OCI-LY1 (cell line): ENCODE data around the gene ERN1.

ENCODE experiments used
- H2AFZ ChIP-seq: fragments of 200-600 bp; sonication (generic), shearing (Covaris generic); 2 replicates; pipeline ENCODE4 v1.6.0; 2014; ENCODE audit warnings: antibody characterized with exemption, mild to moderate bottlenecking, low read length
- H3F3A ChIP-seq: fragments of 200-600 bp; sonication (generic), shearing (Covaris generic); 2 replicates; pipeline ENCODE4 v1.6.0; 2014; ENCODE audit warnings: mild to moderate bottlenecking, antibody characterized with exemption, low read length, moderate library complexity; ENCODE audit not compliant: insufficient read depth
- H3K27ac ChIP-seq: fragments of 200-600 bp; sonication (generic); 2 replicates; pipeline ENCODE4 v1.5.1; 2014; ENCODE audit warnings: low read length, mixed run types, mild to moderate bottlenecking, low read depth; ENCODE audit not compliant: poor library complexity, severe bottlenecking
- H3K27me3 ChIP-seq: fragments of 200-600 bp; sonication (generic); 2 replicates; pipeline ENCODE4 v1.6.0; 2014; ENCODE audit warnings: antibody characterized with exemption, mild to moderate bottlenecking, low read length, moderate library complexity; ENCODE audit not compliant: insufficient read depth
- H3K36me3 ChIP-seq: fragments of 200-600 bp; sonication (generic); 2 replicates; pipeline ENCODE4 v1.6.1; 2014; ENCODE audit warnings: mild to moderate bottlenecking, antibody characterized with exemption, low read length, moderate library complexity, mixed read lengths; ENCODE audit not compliant: insufficient read depth
- H3K4me1 ChIP-seq: fragments of 200-600 bp; sonication (generic); 2 replicates; pipeline ENCODE4 v1.5.1; 2014; ENCODE audit warnings: mild to moderate bottlenecking, low read length, moderate library complexity; ENCODE audit not compliant: insufficient read depth, severe bottlenecking
- H3K4me2 ChIP-seq: fragments of 200-600 bp; sonication (generic), shearing (Covaris generic); 2 replicates; pipeline ENCODE4 v1.6.1; 2014; ENCODE audit warnings: low read length
- H3K4me3 ChIP-seq: fragments of 200-600 bp; sonication (generic); 2 replicates; pipeline ENCODE4 v1.5.1; 2014; ENCODE audit warnings: low read length, low read depth, mild to moderate bottlenecking, mixed read lengths; ENCODE audit not compliant: poor library complexity, severe bottlenecking
- H3K79me2 ChIP-seq: fragments of 200-600 bp; shearing (Covaris generic); 2 replicates; pipeline ENCODE4 v1.6.1; 2016; ENCODE audit warnings: mixed run types, low read length, mixed read lengths; ENCODE audit not compliant: insufficient read depth
- H3K9ac ChIP-seq: fragments of 200-600 bp; sonication (generic), shearing (Covaris generic); 2 replicates; pipeline ENCODE4 v1.6.1; 2014; ENCODE audit warnings: mild to moderate bottlenecking, low read length, mixed read lengths
- H3K9me2 ChIP-seq: fragments of 200-600 bp; sonication (generic), shearing (Covaris generic); 2 replicates; pipeline ENCODE4 v1.6.1; 2014; ENCODE audit warnings: low read depth, mild to moderate bottlenecking, low read length, mixed read lengths
- H3K9me3 ChIP-seq: fragments of 200-600 bp; shearing (Covaris generic); 2 replicates; pipeline ENCODE4 v1.6.1; 2014; ENCODE audit warnings: low read length, mixed read lengths
- H4K20me1 ChIP-seq: fragments of 200-600 bp; sonication (generic), shearing (Covaris generic); 2 replicates; pipeline ENCODE4 v1.6.0; 2016; ENCODE audit warnings: mild to moderate bottlenecking, low read length; ENCODE audit not compliant: insufficient read depth
- CTCF ChIP-seq: fragments of 200-600 bp; sonication (generic), shearing (Covaris generic); IDR thresholded peaks from 2 replicates; pipeline ENCODE4 v1.5.1; 2017; ENCODE audit warnings: mild to moderate bottlenecking, antibody characterized with exemption, low read length, moderate library complexity, mixed read lengths
- EZH2 ChIP-seq: fragments of 200-600 bp; sonication (generic), shearing (Covaris generic); IDR thresholded peaks from 2 replicates; pipeline ENCODE4 v1.8.0; 2017; ENCODE audit warnings: borderline replicate concordance, mixed run types, mild to moderate bottlenecking, antibody characterized with exemption, low read length, moderate library complexity, mixed read lengths

Gene ERN1

GRCh38 chr17:64064331-64064730, 65.6 kb downstream of the ERN1 start:
- H2AFZ ChIP-seq = no peak overlapping the region
- no peak overlapping the region for H3K4me2 ChIP-seq
- TF ChIP-seq CTCF (no peak), EZH2 (no peak)
- H3K79me2 ChIP-seq = no peaks in the 10 kb centered on the region
- no peaks in the 10 kb centered on the region for H3K27me3 ChIP-seq
- no peaks in the 10 kb centered on the region for H3F3A ChIP-seq
- H3K9me2 ChIP-seq = no peaks in the 10 kb centered on the region
- H3K9me3 ChIP-seq = peaks cover 7% of the 10 kb centered on the region; the same call in 1 of the 2 replicates
- no peak overlapping the region for H3K9ac ChIP-seq
- H3K4me1 ChIP-seq = peaks cover 13% of the 10 kb centered on the region
- H3K36me3 ChIP-seq = peaks cover 5% of the 10 kb centered on the region; the same call in 1 of the 2 replicates
- no peaks in the 10 kb centered on the region for H4K20me1 ChIP-seq
- H3K27ac ChIP-seq = no peak overlapping the region
- no peak overlapping the region for H3K4me3 ChIP-seq

- Histone ChIP-seq H3K79me2 (no peaks in the 10 kb centered on the region), H3K27ac (no peak overlapping the region), H3K4me2 (no peak overlapping the region), H3K36me3 (no peaks in the 10 kb centered on the region; the same call in 1 of the 2 replicates), H3K4me1 (peaks cover 18% of the 10 kb centered on the region), H3K9ac (no peak overlapping the region), H3K9me2 (no peaks in the 10 kb centered on the region), H3K4me3 (no peak overlapping the region), H3K9me3 (0 out of 2 replicates have a peak, but pooled peaks cover 2% of the 10 kb centered on the region), H2AFZ (no peak overlapping the region), H3F3A (no peaks in the 10 kb centered on the region), H4K20me1 (no peaks in the 10 kb centered on the region), H3K27me3 (no peaks in the 10 kb centered on the region)
- TF ChIP-seq CTCF (peak; percentile 62), EZH2 (no peak)
Observed at GRCh38 chr17:64063766-64064224, 66.1 kb downstream of the ERN1 start.

- Histone ChIP-seq H3K27ac (no peak overlapping the region), H3K9ac (no peak overlapping the region; the same call in 1 of the 2 replicates), H2AFZ (no peak overlapping the region), H3K4me3 (no peak overlapping the region), H3K79me2 (no peaks in the 10 kb centered on the region), H3F3A (no peaks in the 10 kb centered on the region), H3K27me3 (no peaks in the 10 kb centered on the region), H3K36me3 (no peaks in the 10 kb centered on the region; the same call in 1 of the 2 replicates), H3K4me1 (peaks cover 21% of the 10 kb centered on the region), H3K9me3 (no peaks in the 10 kb centered on the region), H3K9me2 (no peaks in the 10 kb centered on the region), H3K4me2 (peak overlapping the region; percentile 7; the same call in 1 of the 2 replicates), H4K20me1 (no peaks in the 10 kb centered on the region)
- TF ChIP-seq CTCF = no peak
- no peak for TF ChIP-seq EZH2
Observed at GRCh38 chr17:64063088-64063487, 66.9 kb downstream of the ERN1 start.
